ENCODE data around the gene INS.

The INS gene

GRCh38 chr11:2120359-2121100 is 40.5 kb downstream of the INS start:
- Histone ChIP-seq H3F3A (ENCODE audit: control insufficient read depth, insufficient read depth) (no peaks in the 10 kb centered on the region), H3K9me3 (ENCODE audit: control insufficient read depth, insufficient read depth, low read length) (no peaks in the 10 kb centered on the region), H3K4me3 (ENCODE audit: low read length) (no peak overlapping the region), H4K20me1 (ENCODE audit: control insufficient read depth, insufficient read depth, low read depth, low read length) (no peaks in the 10 kb centered on the region), H3K36me3 (ENCODE audit: control insufficient read depth, low read length) (no peaks in the 10 kb centered on the region), H3K9me2 (replicated peaks; ENCODE audit: control insufficient read depth, low read length) (no peaks in the 10 kb centered on the region), H3K79me2 (ENCODE audit: control insufficient read depth, low read length) (no peaks in the 10 kb centered on the region), H3K4me1 (ENCODE audit: control insufficient read depth, low read length) (no peaks in the 10 kb centered on the region), H3K4me2 (ENCODE audit: low read length) (no peak overlapping the region), H3K27ac (ENCODE audit: low read depth, low read length) (no peak overlapping the region), H3K27me3 (ENCODE audit: control insufficient read depth, low read length) (peaks cover 10% of the 10 kb centered on the region)
- no peak for TF ChIP-seq EZH2phosphoT487 (IDR thresholded peaks at IDR 0.05; ENCODE audit: borderline replicate concordance, low read length)
- no peak for TF ChIP-seq CTCF (IDR thresholded peaks at IDR 0.05; ENCODE audit: low read depth, low read length, poor library complexity, severe bottlenecking)

- Histone ChIP-seq H3F3A (ENCODE audit: control insufficient read depth, insufficient read depth) (no peaks in the 10 kb centered on the region), H3K27ac (ENCODE audit: low read depth, low read length) (no peak overlapping the region), H3K9me2 (replicated peaks; ENCODE audit: control insufficient read depth, low read length) (no peaks in the 10 kb centered on the region), H4K20me1 (ENCODE audit: control insufficient read depth, insufficient read depth, low read depth, low read length) (no peaks in the 10 kb centered on the region), H3K79me2 (ENCODE audit: control insufficient read depth, low read length) (no peaks in the 10 kb centered on the region), H3K9me3 (ENCODE audit: control insufficient read depth, insufficient read depth, low read length) (no peaks in the 10 kb centered on the region), H3K4me3 (ENCODE audit: low read length) (no peak overlapping the region), H3K4me2 (ENCODE audit: low read length) (no peak overlapping the region), H3K27me3 (ENCODE audit: control insufficient read depth, low read length) (peaks cover 10% of the 10 kb centered on the region), H3K36me3 (ENCODE audit: control insufficient read depth, low read length) (no peaks in the 10 kb centered on the region), H3K4me1 (ENCODE audit: control insufficient read depth, low read length) (no peaks in the 10 kb centered on the region)
- TF ChIP-seq CTCF (IDR thresholded peaks at IDR 0.05; ENCODE audit: low read depth, low read length, poor library complexity, severe bottlenecking) (no peak), EZH2phosphoT487 (IDR thresholded peaks at IDR 0.05; ENCODE audit: borderline replicate concordance, low read length) (no peak)
These were observed 42.3 kb downstream of the INS start for GRCh38 chr11:2118677-2119076.

GRCh38 chr11:2116680-2117079 is 44.3 kb downstream of the INS start:
- no peaks in the 10 kb centered on the region for H3K9me2 ChIP-seq (replicated peaks; ENCODE audit: control insufficient read depth, low read length)
- H3K9me3 ChIP-seq (ENCODE audit: control insufficient read depth, insufficient read depth, low read length): no peaks in the 10 kb centered on the region
- no peaks in the 10 kb centered on the region for H3K79me2 ChIP-seq (ENCODE audit: control insufficient read depth, low read length)
- H3K4me2 ChIP-seq (ENCODE audit: low read length): no peak overlapping the region
- no peaks in the 10 kb centered on the region for H3F3A ChIP-seq (ENCODE audit: control insufficient read depth, insufficient read depth)
- H3K4me3 ChIP-seq (ENCODE audit: low read length): no peak overlapping the region
- no peak for TF ChIP-seq EZH2phosphoT487 (IDR thresholded peaks at IDR 0.05; ENCODE audit: borderline replicate concordance, low read length)
- no peak for TF ChIP-seq CTCF (IDR thresholded peaks at IDR 0.05; ENCODE audit: low read depth, low read length, poor library complexity, severe bottlenecking)
- H3K27ac ChIP-seq (ENCODE audit: low read depth, low read length): no peak overlapping the region
- no peaks in the 10 kb centered on the region for H3K36me3 ChIP-seq (ENCODE audit: control insufficient read depth, low read length)
- H3K27me3 ChIP-seq (ENCODE audit: control insufficient read depth, low read length): peaks cover 10% of the 10 kb centered on the region
- H3K4me1 ChIP-seq (ENCODE audit: control insufficient read depth, low read length): no peaks in the 10 kb centered on the region
- H4K20me1 ChIP-seq (ENCODE audit: control insufficient read depth, insufficient read depth, low read depth, low read length): no peaks in the 10 kb centered on the region
